Measurements from ENCODE around the gene TRABD2A.
A peak's percentile ranks its signal among the peaks of the same experiment; 100 is the strongest.
"Not testable (repeated sequence)": the region's sequence is repeated elsewhere in the genome, so short reads cannot be mapped to it uniquely, and the experiment has no call there.

TRABD2A gene, protein sequence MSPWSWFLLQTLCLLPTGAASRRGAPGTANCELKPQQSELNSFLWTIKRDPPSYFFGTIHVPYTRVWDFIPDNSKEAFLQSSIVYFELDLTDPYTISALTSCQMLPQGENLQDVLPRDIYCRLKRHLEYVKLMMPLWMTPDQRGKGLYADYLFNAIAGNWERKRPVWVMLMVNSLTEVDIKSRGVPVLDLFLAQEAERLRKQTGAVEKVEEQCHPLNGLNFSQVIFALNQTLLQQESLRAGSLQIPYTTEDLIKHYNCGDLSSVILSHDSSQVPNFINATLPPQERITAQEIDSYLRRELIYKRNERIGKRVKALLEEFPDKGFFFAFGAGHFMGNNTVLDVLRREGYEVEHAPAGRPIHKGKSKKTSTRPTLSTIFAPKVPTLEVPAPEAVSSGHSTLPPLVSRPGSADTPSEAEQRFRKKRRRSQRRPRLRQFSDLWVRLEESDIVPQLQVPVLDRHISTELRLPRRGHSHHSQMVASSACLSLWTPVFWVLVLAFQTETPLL

DNA sequence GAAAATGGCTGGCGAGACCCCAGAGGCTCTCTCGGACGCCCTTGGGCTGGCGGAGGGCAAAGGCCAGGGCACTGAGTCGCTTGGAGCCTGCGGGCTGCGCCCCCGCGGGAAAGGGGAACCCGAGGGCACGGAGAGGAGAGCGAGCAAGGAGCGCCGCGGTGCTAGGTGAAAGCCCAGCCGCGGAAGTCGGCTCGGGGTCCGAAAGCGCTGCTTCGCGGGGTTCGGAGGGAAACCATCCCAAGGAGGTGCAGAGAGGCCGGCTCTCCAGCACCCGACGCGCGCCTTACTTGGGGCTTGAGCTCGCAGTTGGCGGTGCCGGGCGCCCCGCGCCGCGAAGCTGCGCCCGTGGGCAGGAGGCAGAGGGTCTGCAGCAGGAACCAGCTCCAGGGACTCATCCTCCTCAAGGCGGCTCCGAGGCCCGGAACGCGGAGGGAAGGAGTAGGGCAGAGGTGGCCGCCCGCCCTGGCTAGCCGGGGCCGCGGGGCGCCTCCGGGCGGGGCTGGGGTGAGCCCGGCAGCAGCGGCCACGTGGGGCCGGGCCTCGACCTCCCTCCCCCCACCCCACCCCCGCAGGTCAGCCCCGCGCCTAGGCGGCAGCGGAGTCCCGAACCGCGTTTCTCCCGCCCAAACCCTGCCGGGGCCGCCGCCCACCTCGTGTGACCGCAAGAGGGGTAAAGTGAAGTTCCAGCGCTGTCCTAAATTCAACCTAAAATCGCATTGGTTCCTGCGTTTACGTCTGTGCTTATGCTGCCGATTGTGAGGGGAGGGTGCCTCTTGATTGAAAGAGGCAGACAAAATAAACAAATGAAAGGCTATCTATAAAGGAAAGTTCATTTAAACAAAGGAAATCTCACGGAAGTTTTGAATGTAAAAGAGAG is at the start of gene TRABD2A:
TRABD2A (minus strand) TSS at position 440 of the 877 bp plus-strand sequence; CDS start at position 395, 45 bp downstream.
- no peak for DNase-seq

DNA sequence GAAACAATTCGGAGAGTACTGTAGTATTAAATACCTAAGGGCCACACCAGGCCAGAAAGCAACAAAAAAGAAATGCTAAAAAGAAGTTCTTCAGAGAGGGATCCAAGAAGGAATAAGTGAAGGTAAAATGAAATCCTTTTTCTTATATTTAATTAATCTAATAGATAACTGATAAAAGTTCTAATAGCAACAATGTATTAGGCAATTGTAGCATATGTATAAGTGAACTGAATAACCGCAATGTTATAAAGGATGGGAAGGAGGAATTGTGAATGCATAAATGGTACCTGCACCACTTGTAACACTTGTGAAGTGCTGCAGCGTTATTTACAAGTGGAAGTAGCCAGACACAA is 46.4 kb upstream of the TRABD2A start:
- DNase-seq: no peak

DNA sequence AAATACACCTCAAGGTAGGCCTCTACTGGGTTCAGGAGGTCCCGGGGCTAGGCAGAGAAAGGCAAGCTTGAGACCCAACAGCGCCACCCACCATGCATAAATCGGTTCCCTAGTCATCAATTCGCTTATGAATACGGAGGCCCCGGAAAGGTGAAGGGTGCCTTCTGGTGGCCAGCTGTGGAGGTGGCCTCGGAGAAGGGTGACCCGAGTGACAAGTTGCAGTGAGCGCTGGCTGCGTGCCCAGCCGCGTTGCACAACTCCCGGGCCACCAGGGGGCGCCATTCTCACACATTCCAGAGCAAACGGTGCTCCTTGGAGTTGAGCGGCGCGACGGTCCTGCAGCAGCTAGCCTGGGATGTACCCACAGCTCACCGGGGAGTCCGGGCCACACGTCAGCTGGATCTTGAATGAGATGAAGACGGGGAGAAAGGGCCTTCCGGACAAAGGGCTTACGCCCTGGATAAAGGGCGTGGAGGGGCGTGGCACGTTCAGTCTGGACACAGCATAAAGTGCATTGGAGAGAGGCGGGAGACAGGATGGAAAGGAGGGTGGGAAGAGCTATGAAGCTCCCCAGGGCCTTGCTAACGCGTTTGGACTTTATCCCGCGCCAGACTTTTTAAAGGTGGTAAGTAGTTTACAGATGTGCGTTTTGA is 45.0 kb upstream of the TRABD2A start:
- DNase-seq: peak; percentile 83

DNA sequence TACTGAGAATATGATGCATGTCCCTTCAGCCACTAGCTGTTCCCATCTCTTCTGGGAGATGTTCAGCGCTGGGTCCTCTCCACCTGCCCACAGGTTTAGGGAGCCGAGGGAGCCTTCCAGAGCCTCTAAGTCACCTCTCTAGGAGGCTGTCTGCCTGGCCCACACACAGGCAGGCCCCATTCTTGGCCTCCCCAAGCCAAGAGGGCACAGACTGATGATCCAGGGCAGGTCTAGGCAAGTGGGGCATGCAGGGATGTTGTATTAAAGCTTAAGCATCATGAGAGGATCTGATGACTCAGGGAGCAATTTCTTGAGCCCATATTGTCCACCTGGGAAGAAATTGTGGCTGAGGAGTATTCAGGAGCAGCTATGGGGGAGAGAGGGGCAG is 44.4 kb upstream of the TRABD2A start:
- DNase-seq: no peak

DNA sequence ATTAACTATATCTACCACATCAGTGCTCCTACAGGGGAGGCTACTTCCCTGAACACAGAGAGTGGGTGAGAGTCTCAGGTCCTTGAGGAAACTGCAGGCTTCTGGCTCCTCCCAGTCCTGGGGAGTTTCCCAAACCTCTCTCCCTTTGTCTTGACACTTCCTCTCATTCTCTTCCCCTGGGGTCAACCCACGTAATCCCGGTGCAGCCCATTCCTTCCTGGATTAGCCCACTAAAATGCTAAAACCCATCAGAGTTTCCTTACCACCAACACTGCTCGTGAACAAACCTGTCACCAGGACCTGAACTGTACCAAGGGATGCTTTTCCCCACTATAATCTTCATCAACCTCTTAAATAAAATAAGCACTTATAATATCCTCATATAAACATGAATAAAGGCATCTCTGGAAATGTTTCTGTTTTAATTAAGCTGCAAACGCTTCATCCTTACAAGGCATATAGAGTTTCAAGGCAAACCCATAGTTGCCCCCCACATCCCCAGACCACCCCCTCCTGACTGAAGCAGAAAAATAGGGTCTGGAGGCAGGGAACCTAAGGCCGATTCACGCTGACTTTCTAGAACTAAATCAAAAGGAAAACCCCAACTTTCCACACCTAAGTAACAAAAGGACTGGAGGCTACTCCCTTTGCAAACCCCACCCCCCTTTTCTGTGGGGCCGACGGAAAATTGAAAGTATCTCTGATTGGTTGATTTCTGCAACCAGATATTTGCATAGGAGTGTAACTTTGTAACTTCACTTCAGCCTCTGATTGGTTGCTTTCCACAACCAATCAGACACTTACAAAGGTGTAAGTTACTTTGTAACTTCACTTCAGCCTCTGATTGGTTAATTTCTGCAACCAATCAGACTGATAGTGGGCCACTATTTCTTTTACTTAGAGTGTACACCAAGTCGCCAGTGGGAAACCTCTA is 43.6 kb upstream of the TRABD2A start:
- DNase-seq: no peak

DNA sequence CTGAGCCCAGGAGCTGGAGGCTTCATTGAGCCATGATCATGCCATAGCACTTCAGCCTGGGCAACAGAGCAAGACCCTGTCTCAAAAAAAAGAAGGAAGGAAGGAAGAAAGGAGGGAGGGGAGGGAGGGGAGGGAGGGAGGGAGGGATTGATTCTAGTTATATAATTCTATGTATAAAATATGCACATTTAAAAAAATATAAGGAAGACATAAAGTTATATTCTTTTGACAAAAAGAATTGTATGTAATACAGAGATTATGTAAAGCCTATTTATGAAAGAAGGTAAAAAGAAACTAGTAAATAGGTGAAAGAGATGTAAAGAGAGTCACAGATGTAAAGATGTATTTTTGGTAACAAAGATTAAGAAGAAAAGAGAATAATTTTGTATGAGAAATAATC is 42.1 kb upstream of the TRABD2A start:
- DNase-seq: no peak

DNA sequence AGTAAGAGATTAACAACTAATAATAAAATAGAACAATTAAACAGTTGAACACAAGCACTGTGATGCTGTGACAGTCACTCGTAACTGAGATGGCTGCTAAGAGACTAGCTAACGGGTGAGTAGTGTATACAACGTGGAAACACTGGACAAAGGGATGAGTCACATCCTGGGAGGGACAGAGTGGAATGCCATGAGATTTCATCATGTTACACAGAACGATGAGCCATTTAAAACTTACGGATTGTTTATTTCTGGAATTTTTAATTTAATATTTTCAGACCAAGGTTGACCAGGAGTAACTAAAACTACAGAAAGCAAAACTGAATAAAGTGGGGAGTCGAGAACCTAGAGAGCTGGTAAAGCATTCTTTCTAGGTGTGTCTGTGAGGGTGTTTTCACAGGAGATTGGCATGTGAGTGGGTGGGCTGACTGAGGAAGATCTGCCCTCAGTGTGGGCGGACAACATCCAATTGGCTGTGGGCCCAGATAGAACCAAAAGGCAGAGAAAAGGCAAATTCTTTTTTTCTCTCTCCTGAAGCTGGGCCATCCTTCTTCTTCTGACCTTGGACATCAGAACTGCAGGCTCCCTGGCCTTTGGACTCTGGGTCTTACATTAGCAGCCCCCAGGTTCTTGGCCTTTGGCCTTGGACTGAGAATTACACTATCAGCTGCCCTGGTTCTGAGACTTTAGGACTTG is 39.1 kb upstream of the TRABD2A start:
- DNase-seq: no peak

DNA sequence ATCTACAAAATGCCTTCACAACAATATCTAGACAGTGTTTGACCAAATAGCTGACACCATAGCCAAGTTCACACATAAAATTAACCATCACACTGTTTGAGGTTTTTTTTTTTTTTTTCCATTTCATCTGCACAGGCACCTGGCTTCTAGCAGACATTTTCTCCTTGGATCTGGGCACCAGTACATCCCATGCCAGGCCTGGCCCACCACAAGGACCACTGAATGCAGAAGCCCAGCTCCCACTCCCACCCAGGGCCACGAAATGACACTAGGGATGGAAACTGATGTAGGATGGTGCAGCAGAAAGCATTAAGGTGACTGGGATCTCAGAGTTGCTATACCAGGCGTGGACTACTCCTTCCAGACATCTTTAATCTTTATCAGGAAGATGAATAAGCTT is 37.5 kb upstream of the TRABD2A start:
- DNase-seq: no peak

DNA sequence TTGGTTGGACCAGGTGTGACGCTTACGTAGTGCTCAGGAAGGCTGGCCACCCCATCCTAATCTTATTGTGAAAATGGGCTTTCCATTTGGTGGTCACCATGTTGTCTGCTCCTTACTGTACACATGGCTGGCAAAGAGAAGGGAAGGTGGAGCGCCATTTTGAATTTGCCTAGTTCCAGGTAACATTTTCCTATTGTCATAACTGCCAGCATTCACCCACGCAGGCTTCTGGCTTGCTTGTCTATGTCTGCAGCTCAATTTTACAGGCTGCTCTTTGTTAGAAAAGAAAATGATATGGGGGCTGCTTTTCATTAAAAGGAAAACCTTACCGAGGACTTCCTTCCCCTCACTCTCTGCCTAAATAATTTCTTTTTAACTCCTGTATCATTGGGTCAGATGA is 36.9 kb upstream of the TRABD2A start:
- not testable (repeated sequence) for DNase-seq

DNA sequence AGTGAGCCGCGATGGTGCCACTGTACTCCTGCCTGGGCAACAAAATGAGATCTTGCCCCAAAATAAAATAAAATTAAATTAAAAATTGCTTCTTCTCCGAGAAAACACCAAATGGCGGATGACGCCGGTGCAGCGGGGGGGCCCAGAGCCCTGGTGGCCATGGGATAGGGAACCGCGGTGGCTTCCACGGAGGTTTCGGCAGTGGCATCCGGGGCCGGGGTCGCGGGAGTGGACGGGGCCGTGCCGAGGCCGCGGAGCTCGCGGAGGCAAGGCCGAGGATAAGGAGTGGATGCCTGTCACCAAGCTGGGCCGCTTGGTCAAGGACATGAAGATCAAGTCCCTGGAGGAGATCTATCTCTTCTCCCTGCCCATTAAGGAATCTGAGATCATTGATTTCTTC is 34.8 kb upstream of the TRABD2A start:
- not testable (repeated sequence) for DNase-seq

DNA sequence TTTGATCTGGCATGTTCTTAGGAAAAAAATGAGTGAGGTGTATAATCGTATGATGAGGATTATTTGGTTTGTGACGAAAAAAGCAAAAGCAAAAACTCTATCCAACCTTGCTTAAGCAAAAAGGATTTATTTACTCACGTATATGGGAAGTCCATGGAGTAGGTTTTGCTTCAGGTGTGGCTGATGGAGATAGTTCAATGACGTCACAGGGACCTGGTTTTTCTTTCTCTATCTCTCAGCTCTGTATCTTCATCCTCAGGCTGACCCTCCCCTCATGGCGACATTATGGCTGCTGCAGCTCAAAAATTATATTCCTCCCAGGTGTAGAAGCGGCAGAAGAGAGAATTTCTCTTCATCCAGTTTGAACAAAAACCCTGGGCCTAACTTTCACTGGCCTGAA is 33.5 kb upstream of the TRABD2A start:
- DNase-seq: no peak

DNA sequence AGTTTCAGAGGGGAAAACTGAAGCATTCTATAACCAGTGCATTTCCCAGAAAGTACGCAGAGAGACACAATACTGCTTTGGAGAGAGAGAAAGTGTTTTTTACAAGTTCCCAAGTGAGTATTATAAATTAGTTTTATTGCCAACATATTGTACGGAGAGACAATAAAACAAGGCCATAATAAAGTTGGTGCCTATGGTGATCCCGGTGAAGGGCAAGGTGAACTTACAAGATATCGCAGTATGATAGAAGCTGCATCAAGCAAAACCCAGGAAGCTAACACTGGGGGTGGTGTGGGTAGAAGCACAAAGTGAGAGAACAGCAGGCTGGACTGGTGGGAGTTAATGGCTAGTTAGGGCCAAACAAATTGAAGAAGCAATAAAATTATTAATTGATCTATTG is 32.1 kb upstream of the TRABD2A start:
- DNase-seq: no peak

DNA sequence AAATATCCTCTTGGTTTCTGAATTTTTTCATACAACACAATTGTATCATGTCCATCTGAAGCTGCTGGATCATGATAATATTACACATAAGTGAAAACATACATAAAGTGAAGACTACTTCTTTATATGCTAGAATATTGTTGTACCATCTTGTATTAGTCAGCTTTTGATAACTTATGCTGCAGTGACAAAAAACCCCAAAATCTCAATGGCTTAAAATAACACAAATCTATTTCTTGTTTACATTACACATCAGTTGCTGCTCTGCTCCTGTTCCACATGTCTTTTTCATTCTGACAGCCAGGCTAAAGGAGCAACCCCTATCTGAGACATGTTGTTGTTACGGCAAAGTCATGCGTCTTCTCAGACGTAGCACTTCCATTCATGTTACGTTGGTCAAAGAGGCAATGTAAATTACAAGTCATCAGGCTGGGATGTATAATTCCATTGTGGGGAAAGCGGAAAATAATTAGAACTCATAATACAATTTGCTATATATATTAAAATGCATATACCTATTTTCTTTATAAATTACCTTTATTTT is 30.3 kb upstream of the TRABD2A start:
- no peak for DNase-seq

DNA sequence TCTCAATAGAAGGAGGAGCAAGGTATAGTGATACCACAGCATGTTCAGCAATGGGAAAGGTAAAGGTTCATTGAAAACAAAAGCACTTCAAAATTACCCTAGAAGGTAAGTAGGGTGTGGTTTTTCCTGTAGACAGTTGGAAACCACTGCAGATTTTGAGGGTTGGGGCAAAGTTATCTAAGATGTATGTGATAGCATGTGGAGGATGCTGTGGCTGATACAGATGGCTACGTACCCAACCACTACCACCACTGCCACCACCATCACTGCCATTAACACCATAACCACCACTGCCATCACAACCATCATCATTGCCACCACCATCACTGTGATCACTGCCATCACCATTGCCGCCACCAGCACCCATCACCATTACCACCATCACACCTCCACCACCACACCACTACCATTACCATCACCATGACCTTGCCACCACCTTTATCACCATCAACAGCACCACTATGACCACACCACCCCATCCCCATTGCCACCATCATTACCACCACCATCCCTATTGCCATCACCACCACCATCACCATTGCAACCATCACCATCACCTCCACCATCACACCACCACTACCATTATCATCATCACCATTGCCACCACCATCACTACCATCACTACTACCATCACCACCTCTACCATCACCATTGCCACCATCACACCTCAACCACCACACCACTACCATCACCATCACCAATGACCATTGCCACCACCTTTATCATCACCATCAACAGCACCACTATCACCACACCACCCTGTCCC is 28.2 kb upstream of the TRABD2A start:
- no peak for DNase-seq

DNA sequence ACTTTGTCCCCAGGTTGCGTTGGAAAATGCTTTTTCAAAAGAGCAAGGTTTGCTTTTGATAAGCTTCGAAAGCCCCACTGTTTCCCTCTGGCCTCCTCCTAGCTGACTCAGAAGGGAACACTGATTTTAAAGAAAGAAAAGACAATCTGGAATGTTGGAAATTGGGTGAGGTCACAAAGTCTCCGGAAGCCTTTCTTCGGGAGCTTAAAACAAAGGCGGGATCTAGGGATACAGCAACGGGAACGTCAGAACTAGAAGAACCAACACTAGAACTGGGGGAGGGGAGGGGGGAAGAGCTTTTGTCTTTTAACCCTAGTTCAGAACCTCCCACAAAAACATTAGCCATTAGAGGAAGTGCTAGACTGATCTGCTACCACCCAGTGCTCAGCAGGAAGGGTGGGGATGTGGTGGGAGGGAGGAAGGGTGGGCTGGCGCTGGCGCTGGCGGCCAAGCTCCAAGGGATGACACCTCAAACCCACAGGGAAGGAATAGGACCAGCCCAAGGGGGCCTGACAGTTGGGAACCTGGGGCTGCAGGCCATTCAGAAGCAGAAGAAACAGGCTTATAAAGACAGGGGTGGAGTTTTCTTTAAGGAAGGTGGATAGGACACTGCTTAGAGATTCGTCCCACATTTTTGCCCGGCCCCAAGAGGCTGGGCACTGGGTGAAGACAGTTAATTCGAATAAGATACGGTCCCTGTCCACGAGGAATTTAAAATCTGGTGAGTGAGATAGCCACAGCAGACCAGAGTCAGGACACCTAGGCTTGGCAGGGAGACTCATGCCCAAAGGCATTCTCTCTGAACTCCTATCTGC is 26.2 kb upstream of the TRABD2A start:
- peak; percentile 32 for DNase-seq

DNA sequence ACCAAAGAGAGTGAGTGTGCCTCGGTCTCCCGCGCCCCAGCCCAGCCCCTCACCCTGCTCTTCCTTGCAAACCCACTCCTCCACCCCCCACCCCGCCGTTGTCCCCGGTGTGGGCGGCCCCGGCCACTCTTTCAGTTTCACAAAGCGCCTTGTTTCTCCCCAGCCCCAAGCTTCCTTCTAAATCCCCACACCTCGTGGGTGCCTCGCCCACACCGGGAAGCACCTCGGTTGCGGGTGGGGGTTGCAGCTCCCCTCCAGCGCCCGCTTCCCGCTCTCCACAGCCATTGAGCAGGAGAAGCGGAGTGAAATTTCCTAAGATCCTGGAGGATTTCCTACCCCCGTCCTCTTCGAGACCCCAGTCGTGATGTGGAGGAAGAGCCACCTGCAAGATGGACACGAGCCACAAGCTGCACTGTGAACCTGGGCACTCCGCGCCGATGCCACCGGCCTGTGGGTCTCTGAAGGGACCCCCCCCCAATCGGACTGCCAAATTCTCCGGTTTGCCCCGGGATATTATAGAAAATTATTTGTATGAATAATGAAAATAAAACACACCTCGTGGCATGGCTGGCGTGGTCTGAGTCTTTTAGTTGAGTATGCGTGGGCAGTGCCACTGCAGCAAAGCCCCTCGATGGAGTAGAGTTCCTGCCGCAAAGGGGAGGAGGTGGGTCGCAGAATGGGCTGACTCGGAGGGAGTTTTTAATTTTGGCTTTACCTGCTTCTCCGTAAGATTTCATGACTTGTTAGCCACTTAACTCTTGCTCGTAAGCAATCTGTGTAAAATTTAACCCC is 25.4 kb upstream of the TRABD2A start:
- DNase-seq: no peak

DNA sequence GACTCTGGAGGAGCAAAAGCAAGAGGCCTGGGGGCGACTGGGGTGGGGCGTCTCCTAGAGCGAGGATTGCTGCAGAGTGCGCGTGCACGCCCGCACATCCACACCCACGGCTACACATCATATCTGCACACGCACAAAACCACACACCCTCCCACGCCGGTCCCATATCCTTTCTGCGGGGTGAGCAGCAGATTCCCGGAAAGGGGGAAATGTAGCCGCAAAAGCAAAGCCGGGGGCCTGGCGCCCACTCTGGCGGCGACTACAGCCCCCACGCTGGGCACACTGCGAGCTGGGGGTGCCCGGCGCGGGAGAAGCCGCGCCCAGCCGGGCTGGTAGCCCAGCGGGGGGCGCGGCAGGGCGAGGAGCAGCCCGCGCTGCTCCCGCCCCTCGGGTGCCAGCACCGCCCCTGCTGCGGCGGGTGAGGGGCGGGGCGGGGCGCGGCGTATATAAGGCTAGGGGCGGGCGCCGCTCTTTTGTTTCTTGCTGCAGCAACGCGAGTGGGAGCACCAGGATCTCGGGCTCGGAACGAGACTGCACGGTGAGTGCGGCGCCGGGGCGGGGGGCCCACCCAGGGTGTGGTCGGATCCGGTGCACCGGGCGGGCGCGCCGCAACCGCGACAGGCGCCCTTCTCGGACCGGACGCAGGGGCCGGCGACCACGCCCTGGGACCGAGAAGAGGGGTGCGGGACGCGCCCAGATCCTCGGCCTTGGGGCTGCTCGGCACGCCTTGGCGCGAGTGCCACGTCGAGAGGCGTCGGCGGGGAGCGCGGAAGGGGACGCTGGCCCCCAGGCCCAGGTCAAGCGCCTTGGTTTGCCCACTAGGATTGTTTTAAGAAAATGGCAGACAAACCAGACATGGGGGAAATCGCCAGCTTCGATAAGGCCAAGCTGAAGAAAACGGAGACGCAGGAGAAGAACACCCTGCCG is 24.6 kb upstream of the TRABD2A start, which contains the start of gene TMSB10:
TMSB10 (plus strand) TSS at position 476 of the 927 bp plus-strand sequence.
- DNase-seq: peak; percentile 69

Data from KG1 (cell line).